Measurements from ENCODE around the gene SMARCC2. TPM values are rescaled to one million over a fixed set of nuclear protein-coding genes. Genes with fewer than 3 reads are reported as not detected.
A peak's percentile ranks its signal among the peaks of the same experiment; 100 is the strongest.

SMARCC2 gene
- total and polyA plus RNA-seq, 12 donors, result 16.2 to 81.9 (median 60.7) TPM

GRCh38 chr12:56222531-56222895 lies 33.2 kb upstream of the SMARCC2 start:
- Histone ChIP-seq H3K36me3 (peaks cover 0 to 20% (median 0%) of the 10 kb centered on the region in 9 donors), H3K4me3 (peak overlapping the region; percentile 39 to 89 (median 77)), H3K27me3 (no peaks in the 10 kb centered on the region), H3K9me3 (no peaks in the 10 kb centered on the region), H3K27ac (peak overlapping the region; percentile 81 to 99 (median 95)), H3K4me1 (peaks cover 4 to 53% (median 39%) of the 10 kb centered on the region in 9 donors)
- intact Hi-C loops (cut with DNase I), result loop anchor here in 5 of 10 donors (2.0 to 5.0 kb wide), 4 partner anchors 35 to 105 kb away; partner anchors contain the start of genes ANKRD52 (in 2 of the 5), ZC3H10 (in 2 of the 5), RPL41 (in 1 of the 5) and SMARCC2 (in 1 of the 5)
- no peak for ATAC-seq
- TF ChIP-seq, protein P1, sequence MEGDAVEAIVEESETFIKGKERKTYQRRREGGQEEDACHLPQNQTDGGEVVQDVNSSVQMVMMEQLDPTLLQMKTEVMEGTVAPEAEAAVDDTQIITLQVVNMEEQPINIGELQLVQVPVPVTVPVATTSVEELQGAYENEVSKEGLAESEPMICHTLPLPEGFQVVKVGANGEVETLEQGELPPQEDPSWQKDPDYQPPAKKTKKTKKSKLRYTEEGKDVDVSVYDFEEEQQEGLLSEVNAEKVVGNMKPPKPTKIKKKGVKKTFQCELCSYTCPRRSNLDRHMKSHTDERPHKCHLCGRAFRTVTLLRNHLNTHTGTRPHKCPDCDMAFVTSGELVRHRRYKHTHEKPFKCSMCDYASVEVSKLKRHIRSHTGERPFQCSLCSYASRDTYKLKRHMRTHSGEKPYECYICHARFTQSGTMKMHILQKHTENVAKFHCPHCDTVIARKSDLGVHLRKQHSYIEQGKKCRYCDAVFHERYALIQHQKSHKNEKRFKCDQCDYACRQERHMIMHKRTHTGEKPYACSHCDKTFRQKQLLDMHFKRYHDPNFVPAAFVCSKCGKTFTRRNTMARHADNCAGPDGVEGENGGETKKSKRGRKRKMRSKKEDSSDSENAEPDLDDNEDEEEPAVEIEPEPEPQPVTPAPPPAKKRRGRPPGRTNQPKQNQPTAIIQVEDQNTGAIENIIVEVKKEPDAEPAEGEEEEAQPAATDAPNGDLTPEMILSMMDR (IDR thresholded peaks at IDR 0.05), result no peak
- DNase-seq, result no peak
- WGBS, 2 donors, result 7 to 11% methylated on average over 4 of the region's 4 CpGs

DNA sequence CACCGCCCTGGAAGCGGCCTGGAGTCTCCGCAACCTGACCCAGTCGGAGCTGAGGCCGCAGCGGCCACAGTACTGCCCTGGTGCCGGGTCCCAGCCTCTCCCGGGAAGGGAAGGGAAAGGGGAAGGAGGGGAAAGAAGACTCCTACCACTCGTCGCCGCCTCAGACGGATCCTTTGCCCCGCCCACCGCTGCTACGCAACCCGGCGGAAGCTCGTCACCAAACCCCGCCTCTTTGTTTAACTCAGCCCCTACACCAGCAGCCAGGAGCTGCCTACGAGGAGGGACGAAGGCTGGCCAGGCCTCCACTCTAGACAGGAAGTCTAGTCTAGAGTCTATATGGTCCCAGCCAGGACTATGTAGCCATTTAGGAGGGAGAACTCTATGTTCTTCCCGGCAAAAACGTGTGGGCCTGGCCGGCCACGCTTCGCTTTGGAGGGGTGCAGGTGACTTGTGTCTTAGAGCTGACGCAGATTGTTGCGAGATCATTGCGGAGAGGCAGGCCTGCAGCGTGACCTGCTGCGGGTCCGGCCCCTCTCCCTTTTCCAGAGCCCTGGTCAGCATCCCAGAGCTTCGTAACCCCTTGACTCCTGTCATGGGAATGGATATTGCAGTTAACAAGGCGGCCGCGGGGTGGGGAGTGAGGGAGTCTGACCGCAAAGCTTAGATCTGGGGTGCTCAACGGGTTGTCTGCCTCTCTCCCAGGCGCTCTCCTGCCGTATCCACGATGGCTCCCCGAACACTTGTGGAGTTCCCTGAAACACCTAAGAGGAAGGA lies 32.7 kb upstream of the SMARCC2 start, which contains the start of gene RNF41:
Gene RNF41, minus strand, starts transcription at position 166 of the 774 bp plus-strand sequence. CDS start 7,875 bp downstream, outside the sequence.
- DNase-seq, result peak; percentile 97 to 98
- H3K36me3 ChIP-seq, result peaks cover 0 to 20% (median 0%) of the 10 kb centered on the region in 9 donors
- peak within 1 kb of the TSS; percentile 39 to 89 (median 77) for H3K4me3 ChIP-seq
- H3K4me1 ChIP-seq, result peaks cover 4 to 53% (median 39%) of the 10 kb centered on the region in 9 donors
- 0 to 2% methylated on average over 42 of the region's 42 CpGs for WGBS, 2 donors
- TF ChIP-seq, protein P1 (IDR thresholded peaks at IDR 0.05), result peak in 6 of 9 donors; percentile 8 to 32 (median 20)
- H3K9me3 ChIP-seq, result no peaks in the 10 kb centered on the region
- H3K27ac ChIP-seq, result peak within 1 kb of the TSS; percentile 81 to 99 (median 95)
- ATAC-seq, result peak; percentile 89 to 94 (median 93)
- intact Hi-C loops (cut with DNase I), result loop anchor here in 5 of 10 donors (2.0 to 5.0 kb wide), 4 partner anchors 35 to 105 kb away; partner anchors contain the start of genes ANKRD52 (in 2 of the 5), ZC3H10 (in 2 of the 5), RPL41 (in 1 of the 5) and SMARCC2 (in 1 of the 5)
- H3K27me3 ChIP-seq, result no peaks in the 10 kb centered on the region

DNA sequence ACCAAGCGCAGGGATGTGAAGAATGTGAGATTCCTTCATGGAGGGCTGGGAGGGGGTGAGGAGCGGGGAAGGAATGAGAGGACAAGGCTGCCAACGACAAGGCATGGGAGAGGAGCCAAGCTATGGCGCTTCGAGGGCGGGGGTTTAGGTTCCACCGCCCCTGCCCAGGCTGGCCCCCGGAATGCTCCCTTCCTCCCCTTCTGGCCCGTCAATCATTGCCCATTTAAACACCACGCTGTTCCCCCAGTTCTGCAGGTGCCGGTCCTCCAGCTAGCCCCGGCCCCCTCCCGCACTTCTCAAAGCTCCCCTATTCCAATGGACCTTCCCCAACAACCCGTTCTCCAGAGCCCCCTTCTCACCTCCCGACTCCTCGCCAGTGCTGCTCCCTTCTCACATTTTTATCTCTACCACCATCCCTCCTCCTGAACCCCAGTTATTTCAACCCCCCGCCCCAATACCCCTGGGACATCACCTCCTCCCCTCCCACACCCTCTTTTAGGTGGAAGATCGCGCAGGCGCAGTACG lies 32.0 kb upstream of the SMARCC2 start:
- intact Hi-C loops (cut with DNase I), result loop anchor here in 4 of 10 donors (5.0 kb wide), 3 partner anchors 34 to 104 kb away; partner anchors contain the start of genes ANKRD52 (in 2 of the 4), RPL41 (in 1 of the 4), SMARCC2 (in 1 of the 4) and ZC3H10 (in 1 of the 4)
- H3K4me1 ChIP-seq, result peaks cover 4 to 53% (median 39%) of the 10 kb centered on the region in 9 donors

More for the DNA sequence above, 32.0 kb upstream of the SMARCC2 start:
- TF ChIP-seq, protein P1 (IDR thresholded peaks at IDR 0.05), result no peak
- peak overlapping the region; percentile 39 to 89 (median 77) for H3K4me3 ChIP-seq
- H3K9me3 ChIP-seq, result no peaks in the 10 kb centered on the region
- DNase-seq (peak; percentile 49 to 58), ATAC-seq (peak; percentile 3 to 50 (median 24))
- H3K27me3 ChIP-seq, result no peaks in the 10 kb centered on the region
- WGBS, 2 donors, result 0 to 1% methylated on average over 21 of the region's 21 CpGs
- peaks cover 0 to 22% (median 0%) of the 10 kb centered on the region in 9 donors for H3K36me3 ChIP-seq
- H3K27ac ChIP-seq, result peak overlapping the region; percentile 81 to 99 (median 95)

Measured in heart right ventricle (tissue), 16 donors.